GM12878 (cell line): ENCODE measurements around the gene NEK8.

Source experiments
- GABPA ChIP-seq: IDR thresholded peaks from 2 replicates; pipeline ENCODE4 v1.6.1; 2014; ENCODE audit warnings: antibody characterized with exemption, low read depth, mild to moderate bottlenecking, inconsistent platforms
- JUND ChIP-seq: IDR thresholded peaks from 2 replicates; pipeline ENCODE4 v1.6.1; 2012; ENCODE audit warnings: low read depth, mild to moderate bottlenecking, low read length, improper control_type of control experiment, moderate library complexity
- NFXL1 ChIP-seq: fragments of 450-650 bp; IDR thresholded peaks from 2 replicates; pipeline ENCODE4 v1.6.1; 2017; ENCODE audit warnings: antibody characterized with exemption, mild to moderate bottlenecking, borderline replicate concordance
- POLR2A ChIP-seq: IDR thresholded peaks from 2 replicates; pipeline ENCODE4 v1.6.1; 2011; ENCODE audit warnings: low read depth, mild to moderate bottlenecking, low read length
- RB1 ChIP-seq: fragments of 450-650 bp; formaldehyde crosslinking; IDR thresholded peaks from 2 replicates; pipeline ENCODE4 v1.6.1; 2017; ENCODE audit warnings: mild to moderate bottlenecking, borderline replicate concordance
- TCF12 ChIP-seq: IDR thresholded peaks from 2 replicates; pipeline ENCODE4 v1.6.1; 2011; ENCODE audit warnings: low read depth, mild to moderate bottlenecking, low read length
- YY1 ChIP-seq: IDR thresholded peaks from 2 replicates; pipeline ENCODE4 v1.6.1; 2011; ENCODE audit warnings: low read depth, mild to moderate bottlenecking, low read length
- ZNF384 ChIP-seq: IDR thresholded peaks from 2 replicates; pipeline ENCODE4 v1.6.1; 2012; ENCODE audit warnings: low read depth, mild to moderate bottlenecking, low read length, improper control_type of control experiment, borderline replicate concordance
- TF ChIP-seq, protein P1 (sequence below), 3 experiments: IDR thresholded peaks in 2 of 3; conservative IDR thresholded peaks in 1 of 3; 2 replicates each; pipeline ENCODE4 v1.5.1; 2011; ENCODE audit warnings: low read depth in 3 of 3, low read length in 3 of 3, mild to moderate bottlenecking in 3 of 3, control low read depth in 2 of 3, moderate library complexity in 2 of 3, inconsistent platforms in 1 of 3, mixed read lengths in 1 of 3; ENCODE audit not compliant: control insufficient read depth in 2 of 3, insufficient read depth in 1 of 3; ENCODE audit errors: extremely low read depth in 1 of 3

DNA sequence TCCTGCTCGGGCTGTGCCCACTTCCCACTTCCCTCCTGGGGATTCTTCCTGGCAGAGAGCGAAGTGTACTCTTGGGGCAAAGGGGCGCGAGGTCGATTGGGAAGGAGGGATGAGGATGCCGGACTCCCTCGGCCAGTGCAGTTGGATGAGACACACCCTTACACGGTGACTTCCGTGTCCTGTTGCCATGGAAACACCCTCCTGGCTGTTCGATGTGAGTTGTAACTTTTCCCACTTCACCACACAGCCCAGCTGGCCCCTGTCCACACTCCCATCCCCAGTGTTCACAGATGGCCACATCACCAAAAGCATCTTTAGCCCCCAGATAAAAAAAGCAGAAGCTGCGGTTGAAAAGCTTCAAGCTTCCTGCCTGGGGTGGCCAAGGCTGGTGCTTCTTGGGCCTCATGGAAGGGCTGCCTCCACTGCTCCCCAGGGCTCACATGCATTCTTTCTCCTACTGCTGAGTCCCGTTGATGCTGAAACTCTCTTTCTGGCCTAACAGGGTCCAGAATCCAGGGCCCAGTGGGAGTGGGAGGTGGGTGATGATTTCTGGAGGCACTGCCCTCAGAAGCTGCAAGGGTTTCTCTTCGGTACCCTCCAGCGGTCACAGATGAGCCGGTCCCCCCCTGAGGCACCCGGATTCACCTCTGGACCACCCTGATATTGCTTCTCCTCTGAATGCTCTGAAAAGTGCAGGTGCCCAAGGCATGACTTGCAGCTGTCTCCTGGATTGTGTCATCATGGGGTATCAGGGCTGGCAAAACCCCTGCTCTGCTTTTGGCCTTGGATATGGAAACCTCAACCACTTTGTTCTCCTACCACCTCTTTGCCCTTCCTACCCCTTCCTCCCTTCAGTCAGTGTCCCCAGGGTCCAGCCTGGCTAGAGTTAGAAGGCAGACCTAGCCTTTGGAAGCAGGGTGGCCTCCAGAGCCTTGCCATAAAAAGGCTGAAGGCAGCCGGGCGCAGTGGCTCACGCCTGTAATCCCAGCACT, 13.1 kb downstream of the NEK8 start:
- TF ChIP-seq NFXL1 (no peak), TCF12 (peak; percentile 82), GABPA (no peak), POLR2A (no peak), ZNF384 (no peak; the same call in 1 of the 2 replicates), JUND (no peak), RB1 (no peak; the same call in 1 of the 2 replicates), YY1 (no peak)
- TF ChIP-seq, protein P1, sequence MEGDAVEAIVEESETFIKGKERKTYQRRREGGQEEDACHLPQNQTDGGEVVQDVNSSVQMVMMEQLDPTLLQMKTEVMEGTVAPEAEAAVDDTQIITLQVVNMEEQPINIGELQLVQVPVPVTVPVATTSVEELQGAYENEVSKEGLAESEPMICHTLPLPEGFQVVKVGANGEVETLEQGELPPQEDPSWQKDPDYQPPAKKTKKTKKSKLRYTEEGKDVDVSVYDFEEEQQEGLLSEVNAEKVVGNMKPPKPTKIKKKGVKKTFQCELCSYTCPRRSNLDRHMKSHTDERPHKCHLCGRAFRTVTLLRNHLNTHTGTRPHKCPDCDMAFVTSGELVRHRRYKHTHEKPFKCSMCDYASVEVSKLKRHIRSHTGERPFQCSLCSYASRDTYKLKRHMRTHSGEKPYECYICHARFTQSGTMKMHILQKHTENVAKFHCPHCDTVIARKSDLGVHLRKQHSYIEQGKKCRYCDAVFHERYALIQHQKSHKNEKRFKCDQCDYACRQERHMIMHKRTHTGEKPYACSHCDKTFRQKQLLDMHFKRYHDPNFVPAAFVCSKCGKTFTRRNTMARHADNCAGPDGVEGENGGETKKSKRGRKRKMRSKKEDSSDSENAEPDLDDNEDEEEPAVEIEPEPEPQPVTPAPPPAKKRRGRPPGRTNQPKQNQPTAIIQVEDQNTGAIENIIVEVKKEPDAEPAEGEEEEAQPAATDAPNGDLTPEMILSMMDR (IDR thresholded peaks at IDR 0.05 in 2 of 3, conservative IDR thresholded peaks at IDR 0.05 in 1 of 3; ENCODE audit: control insufficient read depth in 2 of 3, extremely low read depth in 1 of 3, insufficient read depth in 1 of 3, low read depth in 3 of 3, low read length in 3 of 3) = no peak
